GM23338 (cell line): ENCODE results near the gene VBP1. TPM values are rescaled to one million over a fixed set of nuclear protein-coding genes. Genes with fewer than 3 reads are reported as not detected.

ENCODE experiments used
- ATAC-seq: fragments of 200-7000 bp; cut with Tn5 transposase; 3 replicates; pipeline ENCODE4 v1.9.1; 2020
- DNase-seq: peaks from one replicate; pipeline ENCODE4 v3.0.0-alpha.2; 2015; ENCODE audit warnings: low spot score
- H2AFZ ChIP-seq: fragments of 200-600 bp; sonication (generic); 2 replicates; pipeline ENCODE4 v1.8.0; 2016; ENCODE audit warnings: antibody characterized with exemption, mild to moderate bottlenecking, moderate library complexity
- H3F3A ChIP-seq: fragments of 200-600 bp; sonication (generic); replicated peaks from 2 replicates; pipeline ENCODE4 v1.8.0; 2017; ENCODE audit warnings: antibody characterized with exemption, mixed run types, low read depth
- H3K27ac ChIP-seq: fragments of 200-600 bp; sonication (generic); 2 replicates; pipeline ENCODE4 v1.6.1; 2016; ENCODE audit warnings: low read depth
- H3K27me3 ChIP-seq: fragments of 200-600 bp; sonication (generic); 2 replicates; pipeline ENCODE4 v1.8.0; 2016; ENCODE audit warnings: mild to moderate bottlenecking, mixed run types, moderate library complexity; ENCODE audit not compliant: insufficient read depth
- H3K36me3 ChIP-seq: fragments of 200-600 bp; sonication (generic); 2 replicates; pipeline ENCODE4 v1.8.0; 2016; ENCODE audit warnings: mild to moderate bottlenecking; ENCODE audit not compliant: insufficient read depth
- H3K4me1 ChIP-seq: fragments of 200-600 bp; sonication (generic); 2 replicates; pipeline ENCODE4 v1.8.0; 2016; ENCODE audit warnings: mild to moderate bottlenecking, moderate library complexity; ENCODE audit not compliant: insufficient read depth
- H3K4me2 ChIP-seq: fragments of 200-600 bp; sonication (generic); 2 replicates; pipeline ENCODE4 v1.7.1; 2017; ENCODE audit warnings: mixed run types
- H3K4me3 ChIP-seq: fragments of 200-600 bp; sonication (generic); 2 replicates; pipeline ENCODE4 v1.6.1; 2016; ENCODE audit warnings: mixed run types
- H3K79me2 ChIP-seq: fragments of 200-600 bp; sonication (generic); replicated peaks from 2 replicates; pipeline ENCODE4 v1.8.0; 2017; ENCODE audit warnings: mild to moderate bottlenecking; ENCODE audit not compliant: insufficient read depth
- H3K9me2 ChIP-seq: fragments of 200-600 bp; sonication (generic); 2 replicates; pipeline ENCODE4 v1.8.0; 2017; ENCODE audit not compliant: insufficient read depth
- H4K20me1 ChIP-seq: fragments of 200-600 bp; sonication (generic); replicated peaks from 2 replicates; pipeline ENCODE4 v1.8.0; 2017; ENCODE audit warnings: mild to moderate bottlenecking; ENCODE audit not compliant: insufficient read depth
- H3K27ac Mint-ChIP-seq: 2 replicates; pipeline ENCODE4 v1.8.0; 2020; ENCODE audit warnings: inconsistent platforms, mild to moderate bottlenecking, moderate library complexity, mixed read lengths
- H3K27me3 Mint-ChIP-seq: 3 replicates; pipeline ENCODE4 v1.8.0; 2022; ENCODE audit warnings: low read depth, mild to moderate bottlenecking, moderate library complexity, mixed read lengths, inconsistent platforms; ENCODE audit not compliant: insufficient read depth, poor library complexity
- H3K36me3 Mint-ChIP-seq: 3 replicates; pipeline ENCODE4 v1.8.0; 2021; ENCODE audit warnings: low read depth, mild to moderate bottlenecking, inconsistent platforms, moderate library complexity, mixed read lengths
- H3K4me1 Mint-ChIP-seq: 3 replicates; pipeline ENCODE4 v1.8.0; 2020; ENCODE audit warnings: mild to moderate bottlenecking, inconsistent platforms, mixed read lengths
- H3K4me3 Mint-ChIP-seq: 3 replicates; pipeline ENCODE4 v1.8.0; 2021; ENCODE audit warnings: moderate library complexity, mild to moderate bottlenecking, inconsistent platforms, mixed read lengths
- H3K9me3 Mint-ChIP-seq: 3 replicates; pipeline ENCODE4 v1.8.0; 2020; ENCODE audit warnings: moderate library complexity, mild to moderate bottlenecking, inconsistent platforms, mixed read lengths
- CREB1 ChIP-seq: fragments of 250-450 bp; sonication (Bioruptor Pico); IDR thresholded peaks from 2 replicates; pipeline ENCODE4 v1.5.0; 2020; ENCODE audit warnings: low read depth, mild to moderate bottlenecking, moderate library complexity
- CTCF ChIP-seq, 2 experiments: fragments of 200-600 bp in 1 of 2; sonication (generic) in 1 of 2; conservative IDR thresholded peaks; 2 replicates each; pipeline versions ENCODE4 v1.5.1 to v1.6.1; 2016 to 2017; ENCODE audit warnings: antibody characterized with exemption in 2 of 2, low read depth in 2 of 2, mild to moderate bottlenecking in 2 of 2, moderate library complexity in 1 of 2
- ETS1 ChIP-seq: IDR thresholded peaks from 2 replicates; pipeline ENCODE4 v1.6.1; 2016; ENCODE audit warnings: antibody characterized with exemption
- EZH2 ChIP-seq: fragments of 200-600 bp; sonication (generic); IDR thresholded peaks from one replicate; pipeline ENCODE4 v1.8.0; 2017; ENCODE audit warnings: antibody characterized with exemption, mild to moderate bottlenecking, low read depth; ENCODE audit not compliant: unreplicated experiment
- EZH2phosphoT487 ChIP-seq: fragments of 200-600 bp; sonication (generic); IDR thresholded peaks from one replicate; pipeline ENCODE4 v1.8.1; 2018; ENCODE audit warnings: antibody characterized with exemption; ENCODE audit not compliant: unreplicated experiment
- JUNB ChIP-seq: IDR thresholded peaks from one replicate; pipeline ENCODE4 v1.6.1; 2016; ENCODE audit warnings: antibody characterized with exemption; ENCODE audit not compliant: unreplicated experiment
- NANOG ChIP-seq: IDR thresholded peaks from 2 replicates; pipeline ENCODE4 v1.6.1; 2016; ENCODE audit warnings: antibody characterized with exemption, borderline replicate concordance
- POLR2AphosphoS5 ChIP-seq: IDR thresholded peaks from 2 replicates; pipeline ENCODE4 v1.6.1; 2016; ENCODE audit warnings: antibody characterized with exemption, low read depth
- REST ChIP-seq: IDR thresholded peaks from one replicate; pipeline ENCODE4 v1.6.1; 2018; ENCODE audit warnings: antibody characterized with exemption; ENCODE audit not compliant: unreplicated experiment
- STAT1 ChIP-seq: IDR thresholded peaks from one replicate; pipeline ENCODE4 v1.6.1; 2016; ENCODE audit warnings: antibody characterized with exemption; ENCODE audit not compliant: unreplicated experiment
- ZNF114 ChIP-seq: fragments of 250-450 bp; sonication (Bioruptor Pico); IDR thresholded peaks from 2 replicates; pipeline ENCODE4 v1.5.0; 2020; ENCODE audit warnings: mild to moderate bottlenecking, moderate library complexity
- ZNF331 ChIP-seq: fragments of 250-450 bp; sonication (Bioruptor Pico); IDR thresholded peaks from 2 replicates; pipeline ENCODE4 v1.5.0; 2020; ENCODE audit warnings: low read depth, mild to moderate bottlenecking, moderate library complexity
- ZNF462 ChIP-seq: fragments of 250-450 bp; sonication (Bioruptor Pico); IDR thresholded peaks from 2 replicates; pipeline ENCODE4 v1.5.0; 2020; ENCODE audit warnings: mild to moderate bottlenecking, moderate library complexity
- polyA plus RNA-seq: library from polyadenylated mRNA; unstranded; fragments of >200 nt; fragmentation: Nextera tagmentation; extraction: Ambion mirVana; gene quantifications from 2 replicates; pipeline ENCODE4 v1.2.1, GENCODE V29; 2016
- total RNA-seq: library from RNA; depleted of rRNA; stranded (reverse); fragments of >200 nt; shearing (Covaris generic); gene quantifications from 2 replicates; pipeline ENCODE4 v1.2.3, GENCODE V29; 2014

The VBP1 gene
- total and polyA plus RNA-seq, 2 experiments from 2014 or later: 62.5 to 84.4 TPM

GRCh38 chrX:155247497-155247896 lies 31.2 kb downstream of the VBP1 start:
- DNase-seq (no peak), ATAC-seq (no peak)
- Histone ChIP-seq H3K4me2 (no peak overlapping the region), H3K27ac (no peak overlapping the region), H3K9me2 (no peaks in the 10 kb centered on the region), H3K36me3 (no peaks in the 10 kb centered on the region), H2AFZ (no peak overlapping the region), H3K79me2 (no peaks in the 10 kb centered on the region), H3K4me1 (no peaks in the 10 kb centered on the region; the same call in 1 of the 2 replicates), H3K4me3 (no peak overlapping the region), H3F3A (no peaks in the 10 kb centered on the region), H3K27me3 (no peaks in the 10 kb centered on the region), H4K20me1 (no peaks in the 10 kb centered on the region)
- Mint-ChIP-seq H3K27ac (no peak overlapping the region), H3K36me3 (no peaks in the 10 kb centered on the region), H3K4me1 (peaks cover 7% of the 10 kb centered on the region; the same call in 2 of the 3 replicates), H3K27me3 (peaks cover 1% of the 10 kb centered on the region), H3K9me3 (no peaks in the 10 kb centered on the region), H3K4me3 (no peak overlapping the region)
- TF ChIP-seq CREB1 (CRISPR knock-in tag): no peak
- no peak for TF ChIP-seq POLR2AphosphoS5
- no peak for TF ChIP-seq NANOG
- no peak for TF ChIP-seq REST
- no peak for TF ChIP-seq JUNB
- no peak for TF ChIP-seq ZNF462 (CRISPR knock-in tag)
- no peak for TF ChIP-seq ZNF114
- TF ChIP-seq CTCF (conservative IDR thresholded peaks at IDR 0.05; ENCODE audit: low read depth in 2 of 2): no peak
- no peak for TF ChIP-seq ETS1
- TF ChIP-seq ZNF331 (CRISPR knock-in tag): no peak
- no peak for TF ChIP-seq STAT1
- no peak for TF ChIP-seq EZH2phosphoT487
- TF ChIP-seq EZH2: no peak
